NCI-H446 (cell line): ENCODE measurements around the gene KNG1.
"Not testable (repeated sequence)": the region's sequence is repeated elsewhere in the genome, so short reads cannot be mapped to it uniquely, and the experiment has no call there.

Experiments
- DNase-seq, 2 experiments: peaks; one replicate each; lab custom pipeline; 2025; lab: John Stamatoyannopoulos, UW

The KNG1 gene

DNA sequence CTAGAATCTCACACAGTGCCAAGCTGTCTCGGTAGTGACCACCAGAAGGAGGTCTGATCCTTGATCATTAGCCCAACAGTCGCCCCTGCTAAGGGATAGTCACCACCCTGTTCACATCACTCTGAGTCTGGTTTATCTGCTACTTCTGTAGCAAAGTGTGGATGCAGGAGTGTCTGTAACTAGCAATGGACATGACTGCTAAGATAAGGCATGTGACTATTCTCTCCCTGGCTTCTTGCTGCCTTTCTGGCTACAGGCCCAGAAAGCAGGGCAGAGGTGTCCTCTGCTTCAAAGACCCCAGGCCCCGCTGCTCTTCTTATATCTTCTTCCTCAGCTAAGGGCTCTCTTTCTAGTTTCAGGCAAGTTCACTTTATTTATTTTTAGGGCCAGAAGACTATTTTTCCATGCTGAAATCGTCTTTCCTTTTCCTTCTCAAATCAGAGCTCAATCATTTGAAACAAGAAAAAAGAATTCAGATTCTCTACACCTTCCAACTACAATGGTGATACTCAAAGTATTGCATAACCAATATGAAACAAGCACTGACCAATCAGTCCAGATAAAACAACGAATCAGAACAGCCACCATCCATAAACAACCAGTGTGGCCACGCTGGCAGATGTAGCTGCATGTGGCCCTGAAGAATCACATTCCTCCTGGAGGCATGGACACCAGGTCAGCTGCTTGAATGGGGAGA is 8.0 kb upstream of the KNG1 start:
- no peak for DNase-seq

DNA sequence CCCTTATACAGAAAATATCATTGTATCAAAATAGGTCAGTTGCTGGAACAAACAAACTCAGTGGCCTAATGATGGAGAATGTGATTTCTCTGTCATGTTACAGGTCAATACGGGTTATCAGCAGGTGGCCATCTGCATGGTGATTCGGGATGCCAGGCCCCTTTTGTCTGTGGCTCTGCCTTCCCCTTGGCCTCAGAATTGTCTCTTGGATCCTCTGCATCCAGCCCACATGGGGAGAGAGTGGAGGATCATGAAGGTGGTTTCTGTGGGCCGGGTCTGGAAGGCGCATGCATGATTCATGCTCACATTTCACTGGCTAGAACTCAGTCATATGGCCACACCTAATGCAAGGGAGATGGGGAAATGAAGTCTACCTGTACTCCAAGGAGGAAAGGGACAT is 6.5 kb upstream of the KNG1 start:
- not testable (repeated sequence) for DNase-seq

DNA sequence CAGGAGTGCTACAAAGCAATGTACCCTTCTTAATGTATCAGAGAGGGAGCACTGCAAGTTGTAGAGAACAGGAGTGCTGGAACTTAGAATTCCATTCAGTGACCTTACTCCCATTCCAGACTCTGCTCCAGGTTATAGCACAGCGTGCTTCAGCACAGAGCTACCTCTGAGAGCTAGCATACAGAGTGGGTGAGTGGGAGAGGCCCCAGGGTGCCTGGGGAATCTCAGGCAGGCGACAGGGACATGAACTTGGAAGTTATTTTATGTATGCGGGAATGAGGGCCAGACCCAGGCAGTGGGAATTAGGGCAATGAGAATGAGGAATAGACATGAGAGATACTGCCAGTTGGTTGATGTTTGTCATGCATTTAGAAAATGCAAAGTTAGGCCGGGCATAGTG is 3.7 kb upstream of the KNG1 start:
- DNase-seq, result no peak

DNA sequence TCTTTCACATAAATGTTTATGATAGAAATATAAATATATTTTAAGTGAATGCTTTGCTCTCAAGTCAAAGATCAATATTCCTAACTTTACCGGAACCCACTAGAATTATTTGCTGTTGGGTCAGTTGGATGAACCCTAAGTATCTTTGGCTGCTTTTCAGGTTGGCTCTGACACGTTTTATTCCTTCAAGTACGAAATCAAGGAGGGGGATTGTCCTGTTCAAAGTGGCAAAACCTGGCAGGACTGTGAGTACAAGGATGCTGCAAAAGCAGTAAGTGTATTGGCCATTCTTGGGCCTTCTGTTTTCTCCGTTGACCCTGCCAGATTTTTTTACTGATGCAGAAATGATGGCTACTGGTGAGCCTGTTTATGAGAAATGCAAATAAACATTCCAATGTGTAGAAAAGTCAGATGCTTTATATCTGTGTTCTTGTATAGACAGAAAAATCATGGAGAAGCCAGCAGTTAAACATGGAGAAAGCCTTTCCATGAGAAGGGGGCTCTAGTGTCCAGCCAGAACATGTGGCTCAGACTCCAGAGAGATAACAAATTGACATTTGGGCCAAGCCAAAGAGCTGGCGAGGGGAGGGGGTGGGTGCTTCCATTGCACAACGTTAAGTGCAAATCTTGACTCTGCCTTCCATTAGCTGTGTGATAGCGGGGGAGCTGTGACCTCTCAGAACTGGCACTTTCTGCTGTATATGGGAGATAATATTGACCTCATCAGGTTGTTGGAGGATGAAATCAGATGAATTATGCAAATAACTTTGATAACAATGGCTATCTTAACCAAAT is 3.0 kb downstream of the KNG1 start:
- DNase-seq, result no peak

DNA sequence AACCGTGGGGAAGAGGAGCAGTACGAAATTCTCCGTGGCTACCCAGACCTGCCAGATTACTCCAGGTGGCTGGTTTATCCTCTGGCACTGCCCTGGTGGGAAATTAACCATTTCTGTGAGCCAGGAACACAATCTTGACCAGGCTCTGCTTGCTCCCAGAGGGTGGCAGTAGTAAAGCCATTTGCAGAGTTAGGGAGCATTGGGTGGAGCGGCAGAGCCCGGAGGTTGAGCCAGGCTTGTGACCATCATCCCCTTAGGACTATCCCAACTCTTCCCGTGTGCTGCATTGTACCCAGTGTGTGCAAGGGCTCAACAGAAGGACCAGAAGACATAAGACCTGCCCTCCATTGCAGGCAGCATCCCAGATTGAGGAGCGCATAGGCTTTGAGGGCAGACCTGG is 5.3 kb downstream of the KNG1 start:
- DNase-seq, result no peak

DNA sequence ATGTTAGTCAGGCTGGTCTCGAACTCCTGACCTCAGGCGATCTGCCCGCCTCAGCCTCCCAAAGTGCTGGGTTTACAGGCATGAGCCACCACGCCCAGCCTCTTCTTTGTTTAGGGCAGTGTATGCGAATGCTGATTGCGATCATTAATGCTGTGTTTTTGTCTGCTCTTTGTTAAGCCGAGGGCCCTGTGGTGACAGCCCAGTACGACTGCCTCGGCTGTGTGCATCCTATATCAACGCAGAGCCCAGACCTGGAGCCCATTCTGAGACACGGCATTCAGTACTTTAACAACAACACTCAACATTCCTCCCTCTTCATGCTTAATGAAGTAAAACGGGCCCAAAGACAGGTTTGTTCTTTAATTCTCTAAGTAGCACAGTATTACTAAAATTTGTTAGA is 7.8 kb downstream of the KNG1 start:
- no peak for DNase-seq

DNA sequence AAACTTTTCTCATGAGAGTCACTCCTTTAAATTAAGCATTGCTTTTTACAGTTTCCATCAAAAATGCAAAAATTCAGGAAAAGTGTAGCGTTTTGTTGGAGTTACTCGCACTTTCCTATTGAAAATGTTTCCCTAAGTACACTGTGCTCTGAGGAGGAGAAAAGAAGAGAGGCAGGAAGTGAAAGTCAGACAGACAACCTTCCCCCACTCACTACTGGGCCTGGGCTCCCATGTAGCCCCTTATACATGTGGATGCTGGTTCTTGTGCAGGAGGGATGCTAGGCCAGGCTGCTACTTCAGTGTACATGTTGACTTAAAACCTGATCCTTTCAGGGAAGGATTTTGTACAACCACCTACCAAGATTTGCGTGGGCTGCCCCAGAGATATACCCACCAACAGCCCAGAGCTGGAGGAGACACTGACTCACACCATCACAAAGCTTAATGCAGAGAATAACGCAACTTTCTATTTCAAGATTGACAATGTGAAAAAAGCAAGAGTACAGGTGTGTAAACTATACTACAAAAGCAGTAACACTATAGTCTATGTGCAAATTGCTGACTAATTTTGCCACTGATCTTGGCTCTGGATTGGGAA is 15.1 kb downstream of the KNG1 start:
- no peak for DNase-seq

DNA sequence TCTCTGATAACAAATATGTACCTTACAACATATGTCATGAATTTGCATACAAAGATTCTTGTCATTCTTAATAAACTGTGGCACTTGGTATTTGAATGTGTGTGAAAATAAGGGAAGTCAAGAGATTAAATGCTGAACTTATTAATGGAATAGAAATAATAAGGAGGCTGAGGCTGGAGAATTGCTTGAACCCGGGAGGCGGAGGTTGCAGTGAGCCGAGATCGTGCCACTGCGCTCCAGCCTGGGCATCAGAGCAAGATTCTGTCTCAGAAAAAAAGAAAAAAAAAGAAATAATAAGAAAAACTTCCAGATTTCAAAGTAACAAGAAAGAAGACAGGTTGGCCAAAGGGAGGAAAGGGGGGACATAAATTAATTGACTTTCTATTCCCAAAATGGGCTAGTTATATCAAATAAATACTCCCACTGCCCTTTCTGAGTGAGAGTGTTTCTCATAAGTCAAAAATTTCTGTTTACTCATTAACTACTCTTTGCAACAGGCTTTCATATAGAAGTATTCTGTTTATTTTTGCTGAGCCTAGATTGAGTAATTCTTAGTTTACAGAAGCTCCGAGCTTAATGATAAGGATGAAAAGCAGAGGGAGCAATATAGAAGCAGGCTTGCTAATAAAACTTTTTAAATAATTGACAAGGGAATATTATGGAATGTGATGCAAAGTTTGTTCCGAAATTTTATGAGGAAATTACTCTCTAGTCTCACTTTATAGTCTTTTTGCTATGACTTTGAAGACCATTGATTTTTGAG is 25.6 kb downstream of the KNG1 start:
- DNase-seq, result no peak

DNA sequence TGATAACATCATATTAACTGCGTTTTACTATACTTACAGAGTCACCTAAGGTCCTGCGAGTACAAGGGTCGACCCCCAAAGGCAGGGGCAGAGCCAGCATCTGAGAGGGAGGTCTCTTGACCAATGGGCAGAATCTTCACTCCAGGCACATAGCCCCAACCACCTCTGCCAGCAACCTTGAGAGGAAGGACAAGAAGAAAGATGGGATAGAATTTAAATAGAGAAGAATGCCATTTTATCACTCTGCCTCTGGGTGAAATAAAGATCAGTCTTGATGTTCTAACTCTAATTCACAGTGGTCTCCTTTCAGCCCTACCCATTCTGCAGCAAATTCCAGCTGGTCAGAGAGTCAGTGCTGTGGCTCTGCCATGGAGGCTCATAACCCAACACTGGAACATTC is 26.5 kb downstream of the KNG1 start:
- DNase-seq, result no peak

DNA sequence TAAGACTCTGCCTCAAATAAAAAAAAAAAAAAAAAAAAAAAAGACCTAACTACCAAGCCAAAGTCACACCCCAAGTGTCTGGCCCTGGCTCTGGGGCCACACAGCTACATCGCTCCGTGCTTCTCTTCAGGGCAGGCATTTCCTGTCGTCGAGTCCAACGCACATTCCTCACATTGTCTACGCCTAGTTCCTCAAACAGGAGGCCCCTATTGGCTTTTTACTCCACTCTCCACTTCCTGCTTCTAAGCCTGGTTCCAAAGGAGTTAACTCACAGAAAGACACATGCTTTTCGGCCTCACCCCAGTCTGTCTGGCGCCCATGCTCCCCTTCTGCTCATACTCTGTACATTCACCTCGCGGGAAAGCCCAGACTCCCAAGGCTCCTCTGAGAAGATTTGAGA is 28.8 kb downstream of the KNG1 start:
- no peak for DNase-seq

DNA sequence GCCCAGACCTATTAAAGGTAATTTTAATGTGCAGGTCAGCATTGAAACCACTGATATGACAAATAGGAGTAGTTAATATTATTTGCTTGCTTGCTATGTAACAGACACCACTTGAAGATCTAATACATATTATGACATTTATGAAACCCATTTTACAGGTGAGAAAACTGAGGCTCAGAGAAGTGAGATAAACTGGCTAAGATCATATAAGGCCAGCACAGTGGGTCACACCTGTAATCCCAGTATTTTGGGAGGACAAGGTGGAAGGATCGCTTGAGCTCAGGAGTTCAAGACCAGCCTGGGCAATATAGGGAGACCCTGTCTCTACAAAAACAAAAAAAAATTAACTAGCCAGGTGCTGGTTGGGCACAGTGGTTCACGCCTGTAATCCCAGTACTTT is 33.2 kb downstream of the KNG1 start:
- DNase-seq, result no peak

DNA sequence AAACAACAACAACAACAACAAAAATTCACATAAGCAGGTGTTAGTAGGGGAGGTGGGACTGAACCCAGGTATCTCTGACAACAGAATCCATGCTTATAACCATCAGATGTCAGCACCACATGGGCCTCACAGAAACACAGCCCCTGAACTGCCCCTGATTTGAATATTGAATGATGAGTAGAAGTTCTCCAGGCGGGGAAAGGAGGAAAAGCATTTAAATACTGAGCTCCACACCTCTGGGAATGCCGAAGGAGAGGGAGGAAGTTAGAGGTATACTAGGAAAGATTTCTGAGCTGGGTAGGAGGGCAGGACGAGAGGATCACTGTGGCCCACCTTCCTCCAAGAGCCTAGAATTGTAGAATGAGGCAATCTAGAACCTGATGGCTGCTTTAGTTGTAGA is 34.3 kb downstream of the KNG1 start:
- DNase-seq, result no peak

DNA sequence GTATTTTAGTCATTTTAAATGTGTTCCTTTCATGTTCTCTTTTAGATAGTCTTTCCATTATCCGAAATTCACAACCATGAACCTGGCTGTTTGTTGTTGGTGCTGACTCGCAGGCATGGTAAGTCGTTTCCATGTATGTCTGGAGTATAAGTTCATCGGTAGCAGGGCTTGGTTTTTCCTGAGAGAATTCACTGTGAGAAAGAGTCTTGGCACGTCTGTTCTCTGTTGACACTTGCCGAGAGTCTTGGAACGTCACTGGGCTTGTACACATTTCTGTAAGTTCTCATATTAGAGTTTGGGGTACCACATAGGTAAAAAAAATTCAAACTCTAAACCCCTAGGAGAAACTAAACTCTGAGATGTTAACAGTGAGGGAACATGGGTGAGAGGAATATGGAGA is 36.8 kb downstream of the KNG1 start:
- DNase-seq, result no peak

DNA sequence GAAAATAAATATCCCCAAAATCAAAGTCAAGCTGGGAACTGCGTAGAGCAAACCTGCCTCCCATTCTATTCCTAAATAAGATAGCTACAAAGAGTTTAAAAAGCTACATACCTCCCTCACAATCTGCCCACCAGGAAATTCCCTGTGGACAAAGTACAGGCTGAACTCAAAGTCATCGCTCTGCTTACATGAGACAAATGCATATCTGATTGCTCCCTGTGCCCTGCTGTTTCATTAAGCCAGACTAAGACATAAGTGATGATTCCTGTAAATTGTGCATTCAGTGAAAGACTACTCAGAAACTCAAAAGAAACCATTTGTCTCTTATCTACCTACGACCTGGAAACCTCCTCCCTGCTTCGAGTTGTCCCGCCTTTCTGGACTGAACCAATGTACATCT is 37.7 kb downstream of the KNG1 start:
- DNase-seq, result no peak

DNA sequence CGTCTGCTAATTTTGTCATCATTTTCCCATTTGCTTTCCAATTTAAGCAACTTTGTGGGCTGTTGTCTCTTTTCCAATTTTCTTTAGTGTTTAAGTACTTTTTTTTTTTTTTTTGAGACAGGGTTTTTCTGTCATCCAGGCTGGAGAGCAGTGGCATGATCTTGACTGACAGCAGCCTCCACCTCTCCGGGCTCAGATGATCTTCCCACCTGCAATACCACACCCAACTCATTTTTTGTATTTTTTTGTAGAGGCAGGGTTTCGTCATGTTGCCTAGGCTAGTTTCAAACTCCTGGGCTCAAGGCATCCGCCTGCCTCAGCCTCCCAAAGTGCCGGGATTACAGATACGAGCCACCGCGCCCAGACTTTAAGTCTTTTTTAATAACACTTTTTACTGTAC is 40.1 kb downstream of the KNG1 start:
- no peak for DNase-seq

DNA sequence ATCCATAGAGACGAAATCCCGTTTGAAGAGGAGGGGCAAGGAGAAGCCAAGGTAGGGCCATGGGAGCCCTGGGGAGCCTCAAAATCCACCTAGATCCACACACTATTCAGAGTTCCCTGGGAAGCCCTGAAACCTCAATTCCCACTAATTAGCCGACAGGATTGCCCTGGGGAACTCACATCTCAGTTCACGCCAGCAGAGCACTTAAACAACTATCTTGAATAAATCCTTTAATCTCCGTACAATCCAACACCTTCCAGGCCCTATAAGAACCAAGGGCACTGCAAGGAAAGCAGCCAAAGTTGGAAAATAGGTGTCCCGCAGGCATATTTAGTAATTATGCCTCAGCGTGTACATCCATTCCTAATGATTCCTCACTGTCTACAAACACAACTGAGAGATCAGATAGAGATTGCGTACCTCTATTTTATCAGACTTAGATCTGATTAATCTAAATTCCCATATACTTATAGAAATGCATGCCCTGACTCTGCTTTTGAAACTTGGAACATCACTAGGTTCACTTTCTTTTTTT is 40.6 kb downstream of the KNG1 start:
- no peak for DNase-seq

DNA sequence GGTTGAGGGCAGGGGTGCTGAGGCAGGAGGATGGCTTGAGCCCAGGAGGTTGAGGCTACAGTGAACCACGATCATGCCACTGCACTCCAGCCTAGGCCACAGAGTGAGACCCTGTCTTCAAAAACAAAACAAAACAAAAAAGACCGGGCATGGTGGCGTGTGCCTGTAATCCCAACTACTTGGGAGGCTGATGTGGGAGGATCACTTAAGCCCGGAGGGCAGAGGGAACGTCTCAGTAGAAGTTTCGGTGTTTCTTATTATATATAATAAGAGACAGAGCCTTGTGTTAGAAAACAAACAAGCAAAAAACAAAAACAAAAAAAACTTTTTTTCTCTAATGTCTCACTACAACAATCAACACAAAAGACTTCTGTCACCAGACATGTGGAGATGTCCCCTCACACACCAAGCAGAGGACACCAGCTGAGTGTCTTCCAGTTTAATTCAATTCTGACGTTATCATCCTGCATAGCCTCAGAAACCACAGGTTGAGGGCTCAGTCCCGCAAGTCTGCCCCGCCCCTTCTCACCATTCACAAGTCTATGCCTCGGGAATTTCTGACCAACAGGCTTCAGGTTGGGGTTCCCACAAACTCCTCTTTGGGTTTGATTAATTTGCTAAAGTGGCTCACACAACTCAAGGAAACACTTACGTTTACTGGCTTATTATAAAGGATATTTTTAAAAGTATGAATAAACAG is 42.2 kb downstream of the KNG1 start:
- no peak for DNase-seq

DNA sequence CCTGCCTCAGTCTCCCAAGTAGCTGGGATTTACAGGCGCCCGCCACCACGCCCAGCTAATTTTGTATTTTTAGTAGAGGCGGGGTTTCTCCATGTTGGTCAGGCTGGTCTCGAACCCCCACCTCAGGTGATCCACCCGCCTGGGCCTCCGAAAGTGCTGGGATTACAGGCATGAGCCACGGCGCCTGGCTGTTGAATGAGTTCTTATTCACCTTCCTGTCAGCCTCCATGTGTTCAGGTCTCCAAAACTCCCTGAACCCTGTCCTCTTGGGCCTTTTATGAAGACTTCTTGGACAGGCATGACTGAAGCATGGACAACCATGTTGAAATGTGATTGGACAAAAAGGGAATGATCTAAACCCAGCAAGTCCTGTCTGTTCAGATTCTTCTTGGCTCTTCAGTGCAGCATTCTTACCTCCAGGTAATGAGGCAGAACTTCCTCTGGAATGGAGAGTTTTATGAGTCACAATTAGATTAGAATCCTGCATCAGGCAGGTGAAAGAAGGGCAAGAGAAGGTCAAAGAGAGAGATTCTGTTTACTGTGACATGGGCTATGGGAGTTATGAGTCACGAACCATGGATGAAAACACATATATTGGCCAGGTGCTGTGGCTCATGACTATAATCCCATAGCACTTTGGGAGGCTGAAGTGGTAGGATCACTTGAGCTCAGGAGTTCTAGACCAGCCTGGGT is 43.1 kb downstream of the KNG1 start:
- no peak for DNase-seq

DNA sequence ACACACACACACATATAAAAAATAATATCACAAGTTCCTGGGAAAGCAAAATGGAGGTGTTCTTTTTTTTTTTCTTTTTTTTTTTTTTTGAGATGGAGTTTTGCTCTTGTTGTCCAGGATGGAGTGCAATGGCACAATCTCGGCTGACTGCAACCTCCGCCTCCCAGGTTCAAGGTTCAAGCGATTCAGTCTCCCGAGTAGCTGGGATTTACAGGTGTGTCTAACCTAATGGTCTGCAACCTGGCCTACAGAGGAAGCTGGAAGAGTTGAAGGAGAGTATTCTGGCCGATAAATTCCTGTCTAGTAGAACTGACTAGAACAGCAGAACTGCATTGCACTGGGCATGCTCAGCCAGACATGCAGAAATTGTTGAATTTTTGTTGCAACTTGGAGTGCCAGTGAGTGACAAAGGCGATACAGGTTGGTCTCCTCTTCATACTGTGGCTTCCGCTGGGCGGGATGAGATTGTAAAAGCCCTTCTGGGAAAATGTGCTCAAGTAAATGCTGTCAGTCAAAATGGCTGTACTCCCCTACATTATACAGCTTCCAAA is 43.8 kb downstream of the KNG1 start:
- DNase-seq, result no peak

DNA sequence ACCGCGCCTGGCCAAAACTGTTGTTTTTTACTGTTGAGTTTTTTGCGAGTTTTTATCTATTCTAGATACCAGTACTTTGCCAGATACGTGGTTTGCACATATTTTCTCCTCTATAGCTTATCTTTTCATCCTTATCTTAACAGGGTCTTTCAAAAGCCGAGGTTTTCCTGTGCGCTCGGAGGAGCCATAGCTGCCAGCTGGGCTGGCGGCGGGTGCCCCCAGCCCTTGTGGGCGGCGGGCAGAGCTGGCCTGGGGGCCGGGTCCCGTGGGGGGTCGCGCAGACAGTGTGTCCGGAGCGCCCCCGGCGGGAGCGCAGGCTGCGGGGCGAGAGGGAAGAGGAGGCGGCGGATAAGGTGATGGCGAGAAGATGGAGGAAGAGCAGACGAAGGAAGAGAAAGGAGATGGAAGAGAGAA is 55.1 kb downstream of the KNG1 start:
- no peak for DNase-seq
